ENCODE results near the gene NOL4L.

The NOL4L gene

DNA sequence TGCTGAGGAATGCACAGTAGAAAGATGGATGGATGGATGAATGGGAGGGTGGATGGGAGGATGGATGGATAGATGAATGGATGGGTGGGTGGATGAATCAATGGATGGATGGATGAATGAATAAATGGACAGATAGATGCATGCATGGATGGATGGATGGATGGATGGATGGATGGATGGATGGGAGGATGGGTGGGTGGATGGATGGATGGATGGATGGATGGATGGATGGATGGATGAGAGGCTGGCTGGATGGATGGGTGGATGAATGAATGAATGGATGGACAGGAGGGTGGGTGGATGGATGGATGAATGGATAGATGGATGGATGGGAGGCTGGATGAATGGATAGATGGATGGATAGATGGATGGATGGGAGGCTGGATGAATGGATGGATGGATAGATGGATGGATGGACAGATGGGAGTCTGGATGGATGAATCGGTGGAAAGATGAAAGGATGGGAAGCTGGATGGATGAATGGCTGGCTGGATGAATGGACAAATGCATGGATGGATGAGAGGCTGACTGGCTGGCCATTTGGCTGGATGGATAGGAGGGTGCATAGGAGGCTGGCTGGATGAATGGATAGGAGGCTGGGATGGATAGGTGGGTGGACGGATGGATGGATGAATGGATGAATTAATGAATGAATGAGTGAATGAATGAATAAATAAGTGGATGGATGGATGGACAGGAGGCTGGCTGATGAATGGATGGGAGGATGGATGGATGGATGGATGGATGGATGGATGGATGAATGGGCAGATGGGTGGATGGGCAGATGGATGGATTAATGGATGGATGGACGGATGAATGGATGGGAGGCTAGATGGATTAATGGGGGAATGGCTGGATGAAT, 28.3 kb upstream of the NOL4L start:
- DNase-seq, result no peak

DNA sequence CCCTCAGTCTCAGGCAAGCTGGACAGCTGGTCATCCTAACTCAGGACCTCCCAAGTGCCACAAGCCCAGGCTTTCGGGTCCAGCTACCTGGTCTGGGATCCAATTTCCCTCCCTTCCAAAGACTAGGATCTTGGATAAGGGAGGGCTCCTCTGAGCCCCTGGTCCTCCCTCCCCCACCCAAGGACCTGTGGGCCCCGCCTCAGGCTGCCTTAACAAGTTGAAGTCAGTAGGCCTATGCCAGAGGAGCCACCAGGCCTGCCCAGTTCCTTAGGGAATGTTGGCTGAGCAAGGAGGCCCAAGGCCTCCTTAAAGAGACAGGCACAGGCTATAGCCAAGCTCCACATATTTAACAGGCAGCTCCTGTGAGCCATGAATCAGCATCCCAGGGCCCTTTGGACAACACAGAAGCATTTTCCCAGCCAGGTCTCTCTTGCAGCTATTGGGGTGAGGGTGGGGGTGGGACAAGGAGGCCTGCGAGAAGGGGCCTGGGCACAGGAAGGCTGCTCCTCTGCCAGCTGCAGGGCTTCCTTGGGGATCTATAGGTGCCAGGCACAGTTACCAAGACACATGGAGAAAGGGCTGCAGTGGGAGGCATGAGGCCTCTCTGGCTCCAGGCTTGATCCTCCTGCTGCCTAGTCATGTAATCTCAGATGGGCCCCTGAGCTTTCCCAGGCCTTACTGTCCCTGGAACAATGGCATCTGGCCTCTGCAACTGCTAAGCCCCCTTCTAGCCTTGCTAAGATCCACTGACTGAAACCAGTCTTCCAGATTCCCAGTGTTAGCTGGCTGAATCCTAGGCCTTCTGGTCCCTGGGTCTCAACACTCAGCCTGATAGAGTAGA, 27.4 kb upstream of the NOL4L start:
- no peak for DNase-seq

DNA sequence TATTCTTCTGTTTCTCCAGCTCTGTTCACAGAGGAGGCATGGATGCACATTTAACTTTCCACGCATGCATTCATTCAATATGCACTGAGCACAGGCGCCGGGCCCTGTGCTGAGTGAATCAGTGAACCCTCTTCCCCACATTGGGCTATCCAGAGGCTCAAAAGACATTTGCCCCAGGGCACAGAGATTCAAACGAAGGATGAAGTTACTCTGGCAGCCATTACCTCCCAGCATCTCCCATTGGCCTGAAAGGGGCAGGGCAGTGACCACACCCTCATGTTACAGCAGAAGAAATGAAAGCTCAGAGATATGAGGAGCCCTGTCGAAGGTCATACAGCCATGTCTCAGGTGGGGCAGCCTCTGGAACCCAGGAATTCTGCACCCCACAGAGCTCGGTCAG, 26.7 kb upstream of the NOL4L start:
- DNase-seq, result no peak

GRCh38 chr20:32611286-32611685, 26.2 kb upstream of the NOL4L start:
- no peak for DNase-seq

DNA sequence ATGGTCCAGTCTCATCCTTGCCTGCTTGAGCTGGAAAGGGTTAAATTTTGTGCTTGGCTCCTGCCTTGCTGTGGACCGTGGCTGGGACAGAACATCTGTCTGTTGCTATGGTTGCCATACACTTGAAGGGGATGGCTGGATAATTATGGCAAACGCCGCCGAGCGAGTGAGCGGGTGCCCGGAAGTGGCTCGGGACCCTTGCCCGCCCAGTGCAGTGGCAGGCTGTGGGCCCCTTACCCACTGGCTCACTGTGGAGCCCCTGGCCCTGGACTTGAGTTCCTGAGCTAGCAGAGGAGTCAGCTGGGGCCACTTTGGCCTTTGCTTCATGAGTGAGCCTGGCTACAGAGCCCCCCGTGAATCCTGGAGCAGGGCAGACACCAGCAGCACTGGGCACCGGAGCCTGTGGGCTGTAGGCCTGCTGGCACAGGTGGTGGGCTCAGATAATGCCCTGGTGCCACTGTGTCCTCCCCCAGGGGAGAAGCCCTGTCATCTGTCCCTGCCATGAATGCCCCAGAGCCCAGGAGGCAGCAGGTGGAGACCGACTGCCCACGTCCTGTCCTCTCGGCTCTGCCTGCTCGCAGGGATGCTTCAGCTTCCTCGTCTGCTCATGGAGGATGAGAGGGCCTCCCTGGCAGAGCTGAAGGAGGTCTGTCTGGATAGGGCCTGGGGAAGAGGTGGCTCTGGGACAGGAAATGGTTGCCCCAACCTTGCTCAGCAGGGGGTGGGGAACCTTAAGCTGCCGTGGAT, 25.5 kb upstream of the NOL4L start:
- DNase-seq, result no peak

GRCh38 chr20:32609993-32610392, 24.9 kb upstream of the NOL4L start:
- DNase-seq, result no peak

DNA sequence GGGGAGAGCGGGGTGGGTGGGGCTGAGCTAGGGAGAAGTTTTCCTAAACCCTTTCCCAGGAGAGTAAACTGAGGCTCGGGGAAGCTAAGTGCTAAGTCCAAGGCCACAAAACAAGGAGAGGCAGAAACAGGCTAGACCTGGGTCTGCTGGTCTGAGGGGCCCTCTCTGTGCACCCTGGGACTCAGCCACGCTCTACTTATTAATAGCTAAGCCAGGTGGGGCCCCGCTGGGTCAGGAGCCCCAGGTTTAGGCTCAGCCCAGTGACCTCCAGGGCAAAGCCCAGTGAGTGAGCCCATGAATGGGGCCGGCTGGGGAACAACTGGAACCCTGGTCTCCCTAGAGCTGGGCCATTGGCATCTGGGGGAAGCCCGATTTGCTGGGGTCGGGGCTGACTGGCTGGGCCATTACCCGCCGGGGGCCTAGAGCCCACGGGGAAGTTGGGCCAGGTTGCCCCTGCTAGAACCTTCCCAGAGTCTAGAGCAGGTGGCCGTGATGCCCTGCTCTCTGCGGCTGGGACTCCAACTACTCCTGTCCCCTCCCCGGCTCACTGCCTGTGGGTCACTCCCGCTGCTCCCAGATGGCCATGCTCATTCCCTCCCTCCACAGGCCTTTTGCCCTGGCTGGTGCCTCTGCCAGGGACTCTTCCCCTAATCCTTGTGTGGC, 24.1 kb upstream of the NOL4L start:
- DNase-seq, result no peak

DNA sequence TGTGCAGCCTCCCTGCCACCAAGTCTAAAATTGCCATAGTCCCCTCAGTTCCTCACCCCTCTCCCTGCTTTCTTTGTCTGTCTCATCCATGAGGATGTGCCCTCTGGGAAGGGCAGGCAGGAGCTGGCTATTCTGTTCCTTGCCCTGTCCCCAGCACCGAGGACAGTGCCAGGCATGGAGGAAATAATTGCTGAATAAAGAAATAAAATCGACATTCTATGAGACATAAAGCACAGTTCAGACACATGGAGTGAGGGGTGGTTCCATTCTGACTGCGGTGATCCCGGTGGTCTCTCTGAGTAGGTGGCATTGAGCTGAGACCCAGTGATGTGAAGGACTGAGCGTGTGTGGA, 23.5 kb upstream of the NOL4L start:
- DNase-seq, result no peak

DNA sequence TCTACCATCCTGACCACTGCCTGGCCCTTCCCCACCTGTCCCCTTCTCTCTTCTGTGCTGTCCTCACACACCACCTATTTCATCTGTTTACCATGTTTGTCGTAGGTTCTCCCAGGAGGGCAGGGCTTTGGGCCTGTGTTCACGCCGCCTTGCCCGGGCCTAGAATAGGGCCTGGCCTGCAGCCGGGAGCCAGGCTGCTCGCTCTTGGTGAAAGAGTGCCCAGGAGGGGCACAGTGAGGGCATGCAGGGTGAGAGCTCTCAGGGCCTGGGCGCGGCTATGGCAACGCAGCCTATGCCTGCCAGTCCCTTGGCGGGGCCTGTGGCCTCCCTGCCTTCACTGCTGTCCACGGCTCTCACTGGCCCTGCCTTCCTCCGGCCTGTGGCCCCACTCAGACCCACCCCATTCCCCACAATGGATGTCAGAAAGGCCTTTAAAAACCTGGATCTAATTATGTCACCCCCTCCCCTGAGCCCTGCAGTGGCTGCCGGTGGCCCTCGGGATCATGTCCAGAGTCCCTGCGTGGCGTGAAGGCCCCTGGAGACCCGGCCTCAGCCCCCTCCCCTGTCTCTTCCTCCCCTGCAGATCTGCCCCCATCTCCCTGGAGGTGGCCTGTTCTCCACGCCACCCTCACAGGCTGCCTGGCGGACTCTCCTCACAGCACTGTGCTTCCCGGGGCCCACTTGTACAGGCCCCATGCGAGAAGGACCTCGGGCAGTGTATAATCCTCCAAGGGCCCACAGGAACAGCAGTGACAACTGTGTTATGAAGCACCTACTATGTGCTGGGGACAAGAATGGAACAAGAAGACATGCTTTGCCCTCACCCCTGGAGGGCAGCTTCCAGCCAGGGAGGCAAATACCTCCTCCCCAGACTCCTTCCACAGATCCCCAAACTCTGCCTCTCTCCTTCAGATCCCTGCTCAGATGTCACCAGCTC, 22.9 kb upstream of the NOL4L start:
- no peak for DNase-seq

GRCh38 chr20:32607324-32607723, 22.2 kb upstream of the NOL4L start:
- DNase-seq, result no peak

- DNase-seq, result no peak
Measured at GRCh38 chr20:32606790-32607189, 21.7 kb upstream of the NOL4L start.

GRCh38 chr20:32606107-32606506, 21.0 kb upstream of the NOL4L start:
- no peak for DNase-seq

GRCh38 chr20:32605167-32605656, 20.1 kb upstream of the NOL4L start:
- DNase-seq, result no peak

GRCh38 chr20:32603046-32603726, 18.1 kb upstream of the NOL4L start:
- no peak for DNase-seq

DNA sequence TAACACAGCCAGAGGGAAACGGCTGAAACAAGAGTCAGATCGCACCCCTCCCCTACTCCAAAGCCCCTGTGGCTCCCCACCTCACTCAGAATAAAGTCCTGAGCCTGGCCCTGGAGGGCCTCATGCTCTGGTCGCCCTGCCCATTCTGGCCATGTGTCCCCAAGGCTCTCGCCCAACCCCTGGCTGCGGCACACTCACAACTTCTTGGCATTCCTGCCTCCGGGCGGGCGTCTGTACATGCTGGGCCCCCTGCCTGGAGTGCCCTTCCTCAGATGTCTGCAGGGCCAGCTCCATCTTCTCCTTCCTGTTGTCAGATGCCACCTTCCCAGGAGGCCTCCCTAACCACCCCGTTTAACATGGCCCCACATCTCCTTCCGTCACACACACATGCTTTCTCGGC, 17.1 kb upstream of the NOL4L start:
- DNase-seq, result no peak

GRCh38 chr20:32600681-32601237, 15.6 kb upstream of the NOL4L start:
- no peak for DNase-seq

- no peak for DNase-seq
Measured at GRCh38 chr20:32599783-32600340, 14.7 kb upstream of the NOL4L start.

GRCh38 chr20:32598606-32599005, 13.5 kb upstream of the NOL4L start:
- DNase-seq, result no peak

DNA sequence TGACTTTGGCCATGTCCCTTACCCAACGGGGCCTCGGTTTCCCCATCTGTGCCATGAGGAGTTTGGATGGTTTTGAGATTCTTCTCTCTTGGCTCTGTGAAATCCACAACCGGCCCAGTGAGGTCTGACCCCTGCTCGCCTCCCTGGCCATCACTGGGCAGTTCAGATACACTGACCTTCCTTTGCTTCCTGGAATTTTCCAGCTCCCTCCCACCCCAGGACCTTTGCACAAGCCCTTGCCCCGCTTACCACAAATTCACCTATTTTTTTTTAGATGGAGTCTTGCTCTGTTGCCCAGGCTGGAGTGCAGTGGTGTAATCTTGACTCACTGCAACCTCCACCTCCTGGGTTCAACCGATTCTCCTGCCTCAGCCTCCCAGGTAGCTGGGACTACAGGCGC, 12.6 kb upstream of the NOL4L start:
- no peak for DNase-seq

- no peak for DNase-seq
Measured at GRCh38 chr20:32596681-32597252, 11.6 kb upstream of the NOL4L start.

All from CD4-positive, alpha-beta T cell treated with Interleukin-10 for 1 hour (primary cell).